Cardiac septum (tissue), 1 donor: Measurements from ENCODE around the gene PEX5L. TPM values are rescaled to one million over a fixed set of nuclear protein-coding genes. Genes with fewer than 3 reads are reported as not detected.

Experiments
- DNase-seq: peaks from one replicate; pipeline ENCODE4 v3.0.0-alpha.2; 2020; ENCODE audit warnings: low spot score
- intact Hi-C: fragments of 100-400 bp; cut with DNase I; formaldehyde crosslinking; loops from one replicate; pipeline ENCODE4 v1.14.0; 2022
- total RNA-seq: library from RNA; stranded (reverse); fragmentation: NEBNext Ultra II Directional; extraction: Animal tissue kit (Norgen Biotek cat#: 25700); gene quantifications from one replicate; pipeline ENCODE4 v1.2.1, GENCODE V29; 2021
- donor health status: DM: no; HTN: no; CAD: no.

PEX5L gene
- total RNA-seq, 1 donor from 2014 or later = 0.11 TPM

- DNase-seq = no peak
- intact Hi-C loops = no loop called here
Observed at GRCh38 chr3:179958759-179959158, 78.0 kb downstream of the PEX5L start.

- intact Hi-C loops = no loop called here
- no peak for DNase-seq
Observed at GRCh38 chr3:179958143-179958542, 78.6 kb downstream of the PEX5L start.

- DNase-seq = no peak
- intact Hi-C loops = no loop called here
Observed at GRCh38 chr3:179957264-179957845, 79.4 kb downstream of the PEX5L start.

- DNase-seq = no peak
- intact Hi-C loops = no loop called here
Observed at GRCh38 chr3:179956416-179956830, 80.3 kb downstream of the PEX5L start.

GRCh38 chr3:179955809-179956208, 80.9 kb downstream of the PEX5L start:
- intact Hi-C loops = no loop called here
- no peak for DNase-seq

- intact Hi-C loops = no loop called here
- no peak for DNase-seq
Observed at GRCh38 chr3:179955286-179955685, 81.5 kb downstream of the PEX5L start.

GRCh38 chr3:179953993-179954870, 82.5 kb downstream of the PEX5L start:
- intact Hi-C loops = no loop called here

GRCh38 chr3:179950840-179951239, 85.9 kb downstream of the PEX5L start:
- intact Hi-C loops = no loop called here
- DNase-seq = no peak

More at GRCh38 chr3:179953993-179954870, 82.5 kb downstream of the PEX5L start:
- DNase-seq = no peak

GRCh38 chr3:179949869-179950268, 86.9 kb downstream of the PEX5L start:
- no peak for DNase-seq
- intact Hi-C loops = no loop called here

GRCh38 chr3:179949412-179949811, 87.3 kb downstream of the PEX5L start:
- no peak for DNase-seq
- intact Hi-C loops = no loop called here

- intact Hi-C loops = no loop called here
Observed at GRCh38 chr3:179948740-179949139, 88.0 kb downstream of the PEX5L start.

GRCh38 chr3:179945569-179945968, 91.2 kb downstream of the PEX5L start:
- intact Hi-C loops = no loop called here
- no peak for DNase-seq

More at GRCh38 chr3:179948740-179949139, 88.0 kb downstream of the PEX5L start:
- DNase-seq = no peak

GRCh38 chr3:179943117-179943880, 93.4 kb downstream of the PEX5L start:
- no peak for DNase-seq
- intact Hi-C loops = no loop called here

GRCh38 chr3:179942553-179943075, 94.1 kb downstream of the PEX5L start:
- no peak for DNase-seq
- intact Hi-C loops = no loop called here

- intact Hi-C loops = loop anchor here (10.0 kb wide), 1 partner anchor 239 kb away; no protein-coding TSS in a partner anchor
- DNase-seq = no peak
Observed at GRCh38 chr3:179935710-179936109, 101.0 kb downstream of the PEX5L start.

- intact Hi-C loops = loop anchor here (10.0 kb wide), 1 partner anchor 241 kb away; no protein-coding TSS in a partner anchor
- DNase-seq = no peak
Observed at GRCh38 chr3:179933914-179934313, 102.8 kb downstream of the PEX5L start.

- DNase-seq = no peak
- intact Hi-C loops = loop anchor here (10.0 kb wide), 1 partner anchor 242 kb away; no protein-coding TSS in a partner anchor
Observed at GRCh38 chr3:179933080-179933479, 103.7 kb downstream of the PEX5L start.

- intact Hi-C loops = loop anchor here (10.0 kb wide), 1 partner anchor 242 kb away; no protein-coding TSS in a partner anchor
Observed at GRCh38 chr3:179932674-179933073, 104.1 kb downstream of the PEX5L start.

GRCh38 chr3:179929091-179929529, 107.6 kb downstream of the PEX5L start:
- DNase-seq = no peak
- intact Hi-C loops = no loop called here

More at GRCh38 chr3:179932674-179933073, 104.1 kb downstream of the PEX5L start:
- no peak for DNase-seq

- no peak for DNase-seq
- intact Hi-C loops = no loop called here
Observed at GRCh38 chr3:179927191-179927590, 109.5 kb downstream of the PEX5L start.
